Gastrocnemius medialis (tissue), 4 donors: ENCODE results near the gene GDE1.

Source experiments
- CTCF ChIP-seq, 5 experiments: fragments of 450-650 bp in 3 of 5; fragments of 200-600 bp in 2 of 5; sonication (generic) in 2 of 5; IDR thresholded peaks in 4 of 5; conservative IDR thresholded peaks in 1 of 5; 1 replicate in 4 of 5; 2 replicates in 1 of 5; pipeline ENCODE4 v1.5.1; 2016 to 2019; ENCODE audit warnings: antibody characterized with exemption in 5 of 5, mild to moderate bottlenecking in 3 of 5, moderate library complexity in 3 of 5
- POLR2A ChIP-seq, 2 donors: fragments of 450-650 bp; IDR thresholded peaks; one replicate each; pipeline ENCODE4 v1.6.1; 2017; ENCODE audit warnings: antibody characterized with exemption in 2 of 2, mild to moderate bottlenecking in 2 of 2, moderate library complexity in 2 of 2

GRCh38 chr16:19458722-19459379 is 63.0 kb downstream of the GDE1 start:
- TF ChIP-seq CTCF (IDR thresholded peaks at IDR 0.05 in 4 of 5, conservative IDR thresholded peaks at IDR 0.05 in 1 of 5) (no peak), POLR2A (IDR thresholded peaks at IDR 0.05) (no peak)
